Nucleus accumbens (tissue), 56 donors: ENCODE data around the gene AKT3.

ENCODE experiments used
- DNase-seq, 56 donors: peaks; one replicate each; lab custom pipeline; 2025; lab: John Stamatoyannopoulos, UW

AKT3 gene

GRCh38 chr1:243452092-243452491 is 398.0 kb downstream of the AKT3 start:
- no peak for DNase-seq

- no peak for DNase-seq
These were observed 400.7 kb downstream of the AKT3 start for GRCh38 chr1:243449373-243449772.

GRCh38 chr1:243447844-243448243 is 402.2 kb downstream of the AKT3 start:
- DNase-seq, result no peak

- DNase-seq, result no peak
These were observed 402.7 kb downstream of the AKT3 start for GRCh38 chr1:243447347-243447746.

GRCh38 chr1:243443557-243443956 is 406.5 kb downstream of the AKT3 start:
- no peak for DNase-seq

- no peak for DNase-seq
These were observed 408.4 kb downstream of the AKT3 start for GRCh38 chr1:243441601-243442000.

GRCh38 chr1:243440406-243440805 is 409.6 kb downstream of the AKT3 start:
- DNase-seq, result no peak

- no peak for DNase-seq
These were observed 411.2 kb downstream of the AKT3 start for GRCh38 chr1:243438815-243439214.
